Neutrophil (primary cell): Measurements from ENCODE around the gene LPP.

Experiments used
- H3K27ac ChIP-seq: fragments of 200-600 bp; sonication (generic); 2 replicates; pipeline ENCODE4 v1.5.1; 2016; ENCODE audit warnings: mild to moderate bottlenecking, moderate library complexity
- H3K27me3 ChIP-seq: fragments of 200-600 bp; sonication (generic); 2 replicates; pipeline ENCODE4 v1.6.0; 2016; ENCODE audit warnings: mild to moderate bottlenecking
- H3K36me3 ChIP-seq: fragments of 200-600 bp; sonication (generic); 2 replicates; pipeline ENCODE4 v1.5.1; 2017
- H3K4me1 ChIP-seq, 2 experiments: fragments of 200-600 bp in 1 of 2; sonication (generic) in 1 of 2; 1 replicate in 1 of 2; 2 replicates in 1 of 2; pipeline versions ENCODE4 v1.5.1 to v1.6.1; 2013 to 2016; ENCODE audit warnings: low read depth in 1 of 2, low read length in 1 of 2, mild to moderate bottlenecking in 1 of 2, moderate library complexity in 1 of 2; ENCODE audit not compliant: control insufficient read depth in 1 of 2, insufficient read depth in 1 of 2
- H3K4me3 ChIP-seq, 2 experiments: fragments of 200-600 bp in 1 of 2; sonication (generic) in 1 of 2; 1 replicate in 1 of 2; 2 replicates in 1 of 2; pipeline ENCODE4 v1.5.1; 2013 to 2016; ENCODE audit warnings: low read depth in 1 of 2, low read length in 1 of 2, mild to moderate bottlenecking in 1 of 2, moderate library complexity in 1 of 2
- H3K9me3 ChIP-seq: fragments of 200-600 bp; sonication (generic); 2 replicates; pipeline ENCODE4 v1.5.1; 2016
- TF ChIP-seq, protein P1 (sequence below): fragments of 200-600 bp; sonication (generic); IDR thresholded peaks from 2 replicates; pipeline ENCODE4 v1.5.1; 2016; ENCODE audit warnings: antibody characterized with exemption

LPP gene

DNA sequence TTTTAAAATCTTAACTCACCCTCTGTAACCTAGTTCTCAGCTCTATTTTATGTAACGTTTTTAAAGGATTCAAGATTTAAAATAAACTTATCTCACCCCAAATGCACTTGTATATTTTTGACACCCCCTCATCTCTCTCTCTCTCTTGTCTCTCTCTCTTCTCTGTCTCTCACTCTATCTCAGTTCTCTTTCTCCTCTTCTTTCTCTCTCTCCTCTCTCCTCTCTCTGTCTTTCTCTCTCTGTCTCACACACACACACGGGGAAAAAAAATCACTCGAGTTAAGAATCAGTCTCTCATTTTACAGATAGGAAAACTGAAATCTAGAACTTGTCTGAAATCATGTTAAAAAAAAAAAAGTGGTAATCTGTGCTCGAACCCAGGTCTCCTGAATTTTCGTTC is 108.5 kb downstream of the LPP start:
- H3K27me3 ChIP-seq: no peaks in the 10 kb centered on the region
- H3K4me3 ChIP-seq: no peak overlapping the region
- H3K36me3 ChIP-seq: no peaks in the 10 kb centered on the region
- no peak overlapping the region for H3K27ac ChIP-seq
- H3K4me1 ChIP-seq: no peaks in the 10 kb centered on the region
- no peaks in the 10 kb centered on the region for H3K9me3 ChIP-seq
- TF ChIP-seq, protein P1, sequence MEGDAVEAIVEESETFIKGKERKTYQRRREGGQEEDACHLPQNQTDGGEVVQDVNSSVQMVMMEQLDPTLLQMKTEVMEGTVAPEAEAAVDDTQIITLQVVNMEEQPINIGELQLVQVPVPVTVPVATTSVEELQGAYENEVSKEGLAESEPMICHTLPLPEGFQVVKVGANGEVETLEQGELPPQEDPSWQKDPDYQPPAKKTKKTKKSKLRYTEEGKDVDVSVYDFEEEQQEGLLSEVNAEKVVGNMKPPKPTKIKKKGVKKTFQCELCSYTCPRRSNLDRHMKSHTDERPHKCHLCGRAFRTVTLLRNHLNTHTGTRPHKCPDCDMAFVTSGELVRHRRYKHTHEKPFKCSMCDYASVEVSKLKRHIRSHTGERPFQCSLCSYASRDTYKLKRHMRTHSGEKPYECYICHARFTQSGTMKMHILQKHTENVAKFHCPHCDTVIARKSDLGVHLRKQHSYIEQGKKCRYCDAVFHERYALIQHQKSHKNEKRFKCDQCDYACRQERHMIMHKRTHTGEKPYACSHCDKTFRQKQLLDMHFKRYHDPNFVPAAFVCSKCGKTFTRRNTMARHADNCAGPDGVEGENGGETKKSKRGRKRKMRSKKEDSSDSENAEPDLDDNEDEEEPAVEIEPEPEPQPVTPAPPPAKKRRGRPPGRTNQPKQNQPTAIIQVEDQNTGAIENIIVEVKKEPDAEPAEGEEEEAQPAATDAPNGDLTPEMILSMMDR: no peak

DNA sequence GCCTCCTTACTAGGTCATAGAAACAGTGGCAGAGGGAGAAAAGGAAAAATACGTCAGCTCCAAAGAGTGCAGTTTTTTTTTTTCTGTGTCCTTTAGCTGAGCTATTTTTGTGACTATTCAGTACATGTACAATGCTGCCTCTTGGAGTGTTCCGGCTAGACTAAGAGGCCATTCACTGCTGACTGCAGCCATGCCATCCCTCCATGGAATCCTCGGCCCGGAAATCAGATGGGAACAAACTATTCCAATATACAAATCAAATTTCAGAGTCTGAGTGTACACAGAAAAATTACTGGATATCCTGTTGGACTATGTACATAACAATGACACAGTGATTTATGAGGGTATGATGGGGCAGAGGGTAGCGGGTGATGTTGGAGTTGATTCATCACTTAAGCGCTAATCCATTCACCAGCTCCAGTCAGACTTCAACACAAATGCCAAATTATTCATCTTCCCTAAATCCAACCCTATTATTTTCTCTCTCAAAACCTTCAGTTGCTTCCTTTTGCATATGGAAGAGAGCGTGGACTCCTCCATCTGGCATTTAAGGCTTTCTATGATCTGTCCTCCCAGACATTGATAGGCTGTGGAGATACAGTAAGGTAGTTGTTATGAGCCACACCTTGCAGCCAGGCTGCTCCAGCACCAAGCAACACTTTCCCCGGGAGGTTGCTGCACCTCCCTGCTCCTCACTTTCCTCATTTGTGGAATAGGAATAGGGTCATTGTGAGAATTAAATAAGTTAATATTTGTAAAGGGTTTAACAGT is 109.1 kb downstream of the LPP start:
- Histone ChIP-seq H3K27ac (no peak overlapping the region), H3K4me1 (no peaks in the 10 kb centered on the region), H3K36me3 (no peaks in the 10 kb centered on the region), H3K27me3 (no peaks in the 10 kb centered on the region), H3K9me3 (no peaks in the 10 kb centered on the region), H3K4me3 (no peak overlapping the region)
- TF ChIP-seq, protein P1: no peak

DNA sequence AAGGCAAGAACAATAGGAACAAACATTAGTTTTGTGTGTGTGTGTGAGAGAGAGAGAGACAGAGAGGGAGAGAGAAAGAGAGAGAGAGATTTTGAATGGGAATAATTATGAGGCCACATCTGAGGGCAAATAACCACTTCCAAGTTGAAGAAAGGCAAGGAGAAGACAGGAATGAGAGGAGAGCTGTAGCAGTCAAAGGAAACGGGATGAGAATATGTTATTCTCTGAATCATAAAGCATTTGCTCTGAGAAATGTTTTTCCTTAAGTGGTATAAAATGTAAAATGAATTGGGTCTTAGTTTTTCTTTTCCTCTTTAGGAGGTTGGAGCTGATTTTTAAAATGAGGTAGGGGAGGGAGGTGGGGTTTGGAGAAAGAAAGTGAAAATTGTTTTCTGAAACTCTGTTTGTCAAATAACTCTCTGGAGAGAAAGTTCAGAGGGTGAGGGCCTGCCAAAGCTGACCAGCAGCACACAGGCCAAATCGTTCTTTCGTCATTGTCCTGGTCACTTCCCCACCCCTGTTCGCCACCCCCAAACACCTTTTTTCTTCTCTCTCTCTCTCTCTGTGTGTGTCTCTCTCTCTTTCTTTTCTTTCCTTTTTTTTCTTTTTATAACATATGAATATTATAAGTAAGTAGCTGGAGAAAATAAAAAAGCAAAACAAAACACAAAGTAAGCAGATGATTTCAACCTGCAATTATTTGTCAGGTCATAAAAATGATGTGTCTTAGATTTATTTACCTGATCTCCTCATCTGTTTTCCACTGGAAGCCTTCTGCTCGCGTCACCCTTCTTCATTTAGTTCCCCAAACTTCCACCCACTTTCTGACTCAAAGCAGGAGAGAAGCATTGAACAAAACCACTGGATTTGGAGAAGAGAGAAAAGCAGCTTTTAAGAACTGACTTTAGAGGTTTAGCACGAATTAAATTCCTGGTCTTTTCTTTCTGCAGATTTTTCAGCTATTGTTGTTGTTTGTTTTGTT is 110.6 kb downstream of the LPP start:
- H3K27ac ChIP-seq: no peak overlapping the region
- H3K9me3 ChIP-seq: no peaks in the 10 kb centered on the region
- no peak overlapping the region for H3K4me3 ChIP-seq
- no peaks in the 10 kb centered on the region for H3K36me3 ChIP-seq
- no peaks in the 10 kb centered on the region for H3K27me3 ChIP-seq
- TF ChIP-seq, protein P1: no peak
- H3K4me1 ChIP-seq: no peaks in the 10 kb centered on the region

DNA sequence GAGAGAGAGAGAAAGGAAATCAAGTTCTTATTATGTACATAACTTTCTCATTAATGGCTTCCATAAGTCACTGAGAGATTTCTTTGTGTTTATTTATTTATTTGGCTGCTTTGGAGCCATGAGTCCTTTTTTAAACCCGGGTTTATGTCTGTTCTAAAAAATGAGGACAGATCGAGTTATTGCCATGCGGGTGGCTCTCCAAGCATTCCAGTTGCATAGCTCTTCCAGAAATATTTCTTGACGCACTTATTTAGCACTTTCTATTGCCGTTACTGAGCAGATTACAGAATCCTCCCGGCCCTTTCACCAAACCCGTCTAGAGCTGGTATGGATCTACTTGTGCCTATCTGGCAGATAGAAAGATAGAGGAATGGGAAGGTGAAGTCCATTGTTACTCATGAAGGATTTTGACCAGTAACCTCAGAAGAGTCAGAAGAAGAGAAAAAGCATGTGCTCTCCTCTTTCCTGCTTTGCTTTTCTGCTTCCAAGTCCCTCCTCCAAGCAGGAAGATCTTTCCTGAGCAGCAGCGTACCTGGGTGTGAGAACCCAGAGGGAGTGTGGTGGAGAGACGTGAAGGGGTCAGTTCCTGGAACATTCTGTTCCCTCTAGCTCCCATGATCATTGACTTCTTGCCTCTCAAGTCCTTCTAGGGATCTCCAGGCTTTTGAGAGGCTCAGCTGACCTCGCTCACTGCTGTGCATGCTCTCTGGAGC is 112.8 kb downstream of the LPP start:
- no peak overlapping the region for H3K4me3 ChIP-seq
- H3K27me3 ChIP-seq: no peaks in the 10 kb centered on the region
- no peak overlapping the region for H3K27ac ChIP-seq
- no peaks in the 10 kb centered on the region for H3K4me1 ChIP-seq
- TF ChIP-seq, protein P1: no peak
- H3K36me3 ChIP-seq: no peaks in the 10 kb centered on the region
- H3K9me3 ChIP-seq: no peaks in the 10 kb centered on the region

DNA sequence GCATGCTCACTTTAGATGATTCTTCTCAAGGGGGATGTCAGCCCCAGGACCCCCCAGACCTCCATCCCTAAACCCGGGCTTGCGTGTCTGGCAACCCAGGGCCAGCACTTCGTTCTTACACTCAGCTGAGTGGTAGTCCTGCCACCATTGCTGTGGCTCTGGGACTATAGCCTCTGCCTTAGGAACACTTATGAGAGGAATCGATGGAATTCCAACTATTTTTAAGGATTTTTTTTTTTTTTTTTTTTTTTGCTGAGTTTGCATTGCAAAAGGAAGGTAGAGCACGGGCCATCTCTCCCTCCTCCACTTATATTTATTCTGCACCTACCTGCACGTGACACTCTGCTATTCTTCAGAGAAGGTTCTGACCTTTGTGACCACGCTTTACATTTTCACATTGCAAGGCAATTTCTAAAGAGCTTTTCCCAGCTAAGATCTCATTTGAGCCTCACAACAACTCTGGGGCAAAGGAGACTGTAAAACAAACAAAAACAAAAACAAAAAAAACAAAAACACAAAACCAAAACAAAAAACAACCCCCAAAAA is 113.9 kb downstream of the LPP start:
- Histone ChIP-seq H3K4me1 (no peaks in the 10 kb centered on the region), H3K4me3 (no peak overlapping the region), H3K27me3 (no peaks in the 10 kb centered on the region), H3K27ac (no peak overlapping the region), H3K9me3 (no peaks in the 10 kb centered on the region), H3K36me3 (no peaks in the 10 kb centered on the region)
- TF ChIP-seq, protein P1: no peak
